Measurements from ENCODE around the gene ZNRF1. TPM values are rescaled to one million over a fixed set of nuclear protein-coding genes. Genes with fewer than 3 reads are reported as not detected.

ZNRF1 gene
- total RNA-seq, 3 donors from 2014 or later (not counting 1 experiment from before 2014, with no cell fraction given): 2.4 to 5.1 (median 3.4) TPM

DNA sequence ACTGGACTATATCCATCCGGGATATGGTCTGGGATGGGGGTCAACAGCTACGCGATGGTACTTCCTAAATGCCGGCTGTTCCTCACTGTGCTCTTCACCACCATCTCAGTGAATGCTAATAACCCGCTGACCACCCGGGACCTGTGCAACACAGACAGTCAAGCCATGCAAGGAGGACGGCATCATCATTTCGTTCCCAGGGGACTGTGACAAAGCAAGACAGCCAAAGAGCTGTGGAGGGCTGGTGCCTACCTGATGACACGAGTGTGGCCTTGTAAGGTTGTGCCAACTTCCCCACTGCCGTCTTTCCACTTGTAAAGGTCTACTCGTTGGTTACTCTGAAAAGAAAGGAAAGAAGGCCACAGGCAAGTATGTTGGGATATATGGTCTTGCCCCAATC is 47.6 kb upstream of the ZNRF1 start:
- H3K9me3 Mint-ChIP-seq: no peaks in the 10 kb centered on the region
- no peak overlapping the region for H3K27ac ChIP-seq (ENCODE audit: low read length)
- intact Hi-C loops (cut with micrococcal nuclease): no loop called here
- H3K9me3 ChIP-seq (ENCODE audit: control insufficient read depth, insufficient read depth, low read length): no peaks in the 10 kb centered on the region
- no peak for TF ChIP-seq CTCF (IDR thresholded peaks at IDR 0.05)
- peaks cover 38% of the 10 kb centered on the region for H3K36me3 ChIP-seq (ENCODE audit: control insufficient read depth, insufficient read depth, low read length)
- H3K27me3 ChIP-seq (ENCODE audit: control insufficient read depth, insufficient read depth, low read length): no peaks in the 10 kb centered on the region
- H3K27ac Mint-ChIP-seq: no peak overlapping the region
- ATAC-seq (no peak), DNase-seq (no peak)
- no peak overlapping the region for H3K4me3 ChIP-seq (ENCODE audit: low read length)
- H3K4me1 Mint-ChIP-seq: no peaks in the 10 kb centered on the region
- no peak overlapping the region for H3K4me3 Mint-ChIP-seq
- peaks cover 6% of the 10 kb centered on the region for H3K36me3 Mint-ChIP-seq
- H3K4me1 ChIP-seq (ENCODE audit: control insufficient read depth, insufficient read depth, low read length): no peaks in the 10 kb centered on the region
- no peaks in the 10 kb centered on the region for H3K27me3 Mint-ChIP-seq (ENCODE audit: low read depth in 2 of 2)
- whole genome bisulfite sequencing (ENCODE audit: insufficient coverage): 97% methylated on average over 11 of the region's 11 CpGs

- intact Hi-C loops (cut with micrococcal nuclease): no loop called here
Observed at GRCh38 chr16:74951681-74952080, 47.1 kb upstream of the ZNRF1 start.

DNA sequence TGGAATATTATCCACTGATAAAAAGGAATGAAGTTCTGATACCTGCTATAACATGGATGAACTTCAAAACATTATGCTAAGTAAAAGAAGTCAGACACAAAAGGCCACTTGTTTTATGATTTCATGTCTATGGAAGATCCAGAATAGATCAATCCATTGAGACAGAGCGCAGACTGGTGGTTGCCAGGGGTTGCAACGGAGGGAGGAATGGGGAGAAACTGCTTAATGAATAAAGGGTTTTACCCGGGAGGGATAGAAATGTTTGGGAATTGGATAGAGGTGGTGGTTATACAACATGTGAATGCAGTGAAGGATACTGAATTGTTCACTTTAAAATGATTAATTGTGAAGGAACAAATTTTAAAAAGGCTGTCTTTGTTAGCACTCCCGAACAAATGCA is 44.1 kb upstream of the ZNRF1 start:
- H3K9me3 ChIP-seq (ENCODE audit: control insufficient read depth, insufficient read depth, low read length): no peaks in the 10 kb centered on the region
- no peaks in the 10 kb centered on the region for H3K4me1 ChIP-seq (ENCODE audit: control insufficient read depth, insufficient read depth, low read length)
- H3K27ac ChIP-seq (ENCODE audit: low read length): no peak overlapping the region
- Mint-ChIP-seq H3K4me3 (no peak overlapping the region), H3K27ac (no peak overlapping the region), H3K27me3 (ENCODE audit: low read depth in 2 of 2) (no peaks in the 10 kb centered on the region), H3K36me3 (peaks cover 6% of the 10 kb centered on the region), H3K9me3 (no peaks in the 10 kb centered on the region), H3K4me1 (peaks cover 0 to 9% of the 10 kb centered on the region in 2 donors)
- H3K36me3 ChIP-seq (ENCODE audit: control insufficient read depth, insufficient read depth, low read length): peaks cover 30% of the 10 kb centered on the region
- intact Hi-C loops (cut with micrococcal nuclease): no loop called here
- no peaks in the 10 kb centered on the region for H3K27me3 ChIP-seq (ENCODE audit: control insufficient read depth, insufficient read depth, low read length)
- no peak for TF ChIP-seq CTCF (IDR thresholded peaks at IDR 0.05)
- DNase-seq (no peak), ATAC-seq (no peak)
- 97% methylated on average over 4 of the region's 4 CpGs for WGBS (ENCODE audit: insufficient coverage)
- H3K4me3 ChIP-seq (ENCODE audit: low read length): no peak overlapping the region

More at GRCh38 chr16:74951681-74952080, 47.1 kb upstream of the ZNRF1 start:
- H3K27me3 ChIP-seq (ENCODE audit: control insufficient read depth, insufficient read depth, low read length): no peaks in the 10 kb centered on the region
- TF ChIP-seq CTCF (IDR thresholded peaks at IDR 0.05): no peak
- H3K4me3 Mint-ChIP-seq: no peak overlapping the region
- H3K36me3 ChIP-seq (ENCODE audit: control insufficient read depth, insufficient read depth, low read length): peaks cover 40% of the 10 kb centered on the region
- H3K9me3 Mint-ChIP-seq: no peaks in the 10 kb centered on the region
- H3K27me3 Mint-ChIP-seq (ENCODE audit: low read depth in 2 of 2): no peaks in the 10 kb centered on the region
- ATAC-seq (no peak), DNase-seq (no peak)
- H3K9me3 ChIP-seq (ENCODE audit: control insufficient read depth, insufficient read depth, low read length): no peaks in the 10 kb centered on the region
- no peak overlapping the region for H3K4me3 ChIP-seq (ENCODE audit: low read length)
- 89% methylated on average over 3 of the region's 4 CpGs for WGBS (ENCODE audit: insufficient coverage)
- no peaks in the 10 kb centered on the region for H3K4me1 ChIP-seq (ENCODE audit: control insufficient read depth, insufficient read depth, low read length)
- H3K4me1 Mint-ChIP-seq: no peaks in the 10 kb centered on the region
- no peak overlapping the region for H3K27ac Mint-ChIP-seq
- peaks cover 6% of the 10 kb centered on the region for H3K36me3 Mint-ChIP-seq
- no peak overlapping the region for H3K27ac ChIP-seq (ENCODE audit: low read length)

DNA sequence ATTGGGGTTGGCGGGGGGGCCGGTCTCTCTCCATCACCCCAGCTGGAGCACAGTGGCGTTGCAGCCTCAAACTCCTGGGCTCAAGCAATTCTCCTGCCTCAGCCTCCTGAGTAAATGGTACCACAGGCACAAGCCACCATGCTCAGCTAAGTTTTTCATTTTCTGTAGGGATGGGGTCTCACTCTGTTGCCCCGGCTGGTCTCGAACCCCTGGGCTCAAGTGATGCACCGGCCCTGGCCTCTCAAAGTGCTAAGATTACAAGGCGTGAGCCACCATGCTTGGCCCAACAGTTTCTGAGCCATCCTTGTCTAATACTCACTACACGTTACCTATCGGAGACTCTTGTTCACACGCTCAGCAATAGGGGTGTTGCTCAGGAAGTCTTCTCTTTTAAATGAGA is 25.5 kb upstream of the ZNRF1 start:
- Mint-ChIP-seq H3K36me3 (no peaks in the 10 kb centered on the region), H3K4me1 (peaks cover 0 to 5% of the 10 kb centered on the region in 2 donors), H3K27me3 (ENCODE audit: low read depth in 2 of 2) (no peaks in the 10 kb centered on the region), H3K4me3 (no peak overlapping the region), H3K9me3 (no peaks in the 10 kb centered on the region), H3K27ac (no peak overlapping the region)
- WGBS (ENCODE audit: insufficient coverage): over 99% methylated on average over 8 of the region's 10 CpGs
- no peak for DNase-seq
- Histone ChIP-seq H3K27me3 (ENCODE audit: control insufficient read depth, insufficient read depth, low read length) (no peaks in the 10 kb centered on the region), H3K36me3 (ENCODE audit: control insufficient read depth, insufficient read depth, low read length) (no peaks in the 10 kb centered on the region), H3K9me3 (ENCODE audit: control insufficient read depth, insufficient read depth, low read length) (no peaks in the 10 kb centered on the region), H3K27ac (ENCODE audit: low read length) (no peak overlapping the region), H3K4me1 (ENCODE audit: control insufficient read depth, insufficient read depth, low read length) (no peaks in the 10 kb centered on the region), H3K4me3 (ENCODE audit: low read length) (no peak overlapping the region)
- intact Hi-C loops (cut with micrococcal nuclease): no loop called here
- no peak for ATAC-seq
- TF ChIP-seq CTCF (IDR thresholded peaks at IDR 0.05): no peak
